ENCODE results near the gene INKA1. TPM values are rescaled to one million over a fixed set of nuclear protein-coding genes. Genes with fewer than 3 reads are reported as not detected.
"Not testable (repeated sequence)": the region's sequence is repeated elsewhere in the genome, so short reads cannot be mapped to it uniquely, and the experiment has no call there.

The INKA1 gene
- 0.81 TPM in 1 of 2 replicates, not detected in the other for total RNA-seq (2014; rRNA removed; shearing (Covaris generic); ENCODE audit: low replicate concordance)

- in situ Hi-C loops (cut with HindIII; ENCODE audit: low pct_unique_long_range_greater_than_20kb, low sequenced_read_pairs), result no loop called here
- DNase-seq (ENCODE audit: low read depth), result peak; percentile 67
Measured at GRCh38 chr3:49802719-49803464, at the start of gene INKA1. Gene INKA1 (plus strand): TSS chr3:49803261. CDS start chr3:49803393, 132 bp downstream.

GRCh38 chr3:49754536-49754935 is 48.5 kb upstream of the INKA1 start:
- in situ Hi-C loops (cut with HindIII; ENCODE audit: low pct_unique_long_range_greater_than_20kb, low sequenced_read_pairs), result no loop called here
- DNase-seq (ENCODE audit: low read depth), result no peak

- DNase-seq (ENCODE audit: low read depth), result no peak
- in situ Hi-C loops (cut with HindIII; ENCODE audit: low pct_unique_long_range_greater_than_20kb, low sequenced_read_pairs), result no loop called here
Measured at GRCh38 chr3:49756036-49756435, 47.0 kb upstream of the INKA1 start.

- in situ Hi-C loops (cut with HindIII; ENCODE audit: low pct_unique_long_range_greater_than_20kb, low sequenced_read_pairs), result no loop called here
- DNase-seq (ENCODE audit: low read depth), result no peak
Measured at GRCh38 chr3:49757197-49757596, 45.9 kb upstream of the INKA1 start.

DNA sequence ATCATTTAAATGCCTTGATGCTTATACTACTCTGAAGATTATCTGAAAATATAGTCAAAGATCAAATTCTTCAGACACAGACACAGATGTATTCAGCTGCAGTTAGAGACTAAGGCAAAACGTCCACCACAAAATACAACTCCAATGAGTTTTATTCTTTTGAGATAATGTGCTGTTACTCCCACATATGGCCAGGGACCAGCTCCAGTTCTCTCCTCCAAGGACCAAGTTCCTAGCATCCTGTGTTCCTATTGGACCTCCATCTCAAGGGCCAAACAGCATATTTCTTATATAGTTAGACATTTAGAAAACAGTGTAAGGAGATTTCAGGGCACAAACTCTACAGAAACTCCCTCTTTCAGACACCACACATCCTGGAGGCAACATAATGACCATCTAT is 43.8 kb upstream of the INKA1 start:
- in situ Hi-C loops (cut with HindIII; ENCODE audit: low pct_unique_long_range_greater_than_20kb, low sequenced_read_pairs), result no loop called here
- DNase-seq (ENCODE audit: low read depth), result no peak

DNA sequence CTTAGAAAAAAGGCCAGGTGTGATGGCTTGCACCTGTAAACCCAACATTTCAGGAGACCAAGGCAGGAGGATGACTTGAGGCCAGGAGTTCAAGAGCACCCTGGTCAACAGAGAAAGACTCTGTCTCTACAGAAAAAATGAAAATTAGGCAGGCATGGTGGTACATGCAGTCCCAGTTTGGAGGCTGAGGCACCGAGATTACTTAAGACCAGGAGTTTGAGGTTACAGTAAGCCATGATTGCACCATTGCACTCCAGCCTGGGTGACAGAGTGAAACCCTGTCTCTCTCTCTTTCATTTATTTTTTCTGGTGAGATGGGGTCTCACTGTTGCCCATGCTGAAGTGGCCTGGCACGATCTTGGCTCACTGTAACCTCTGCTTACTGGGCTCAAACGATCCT is 41.4 kb upstream of the INKA1 start:
- no peak for DNase-seq (ENCODE audit: low read depth)
- in situ Hi-C loops (cut with HindIII; ENCODE audit: low pct_unique_long_range_greater_than_20kb, low sequenced_read_pairs), result no loop called here

DNA sequence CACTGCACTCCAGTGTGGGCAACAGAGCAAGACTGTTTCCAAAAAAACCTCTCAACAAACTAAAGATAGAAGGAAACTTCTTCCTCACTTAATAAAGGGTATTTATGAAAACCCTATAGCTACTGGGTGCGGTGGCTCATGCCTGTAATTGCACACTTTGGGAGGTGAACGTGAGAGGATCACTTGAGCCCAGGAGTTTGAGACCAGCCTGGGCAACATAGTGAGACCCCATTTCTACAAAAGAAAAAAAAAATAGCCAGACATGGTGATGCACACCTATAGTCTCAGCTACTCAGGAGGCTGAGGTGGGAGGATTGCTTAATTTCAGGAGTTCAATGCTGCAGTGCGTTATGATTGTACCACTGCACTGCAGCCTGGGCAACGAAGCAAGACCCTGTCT is 39.1 kb upstream of the INKA1 start:
- DNase-seq (ENCODE audit: low read depth), result no peak
- in situ Hi-C loops (cut with HindIII; ENCODE audit: low pct_unique_long_range_greater_than_20kb, low sequenced_read_pairs), result no loop called here

DNA sequence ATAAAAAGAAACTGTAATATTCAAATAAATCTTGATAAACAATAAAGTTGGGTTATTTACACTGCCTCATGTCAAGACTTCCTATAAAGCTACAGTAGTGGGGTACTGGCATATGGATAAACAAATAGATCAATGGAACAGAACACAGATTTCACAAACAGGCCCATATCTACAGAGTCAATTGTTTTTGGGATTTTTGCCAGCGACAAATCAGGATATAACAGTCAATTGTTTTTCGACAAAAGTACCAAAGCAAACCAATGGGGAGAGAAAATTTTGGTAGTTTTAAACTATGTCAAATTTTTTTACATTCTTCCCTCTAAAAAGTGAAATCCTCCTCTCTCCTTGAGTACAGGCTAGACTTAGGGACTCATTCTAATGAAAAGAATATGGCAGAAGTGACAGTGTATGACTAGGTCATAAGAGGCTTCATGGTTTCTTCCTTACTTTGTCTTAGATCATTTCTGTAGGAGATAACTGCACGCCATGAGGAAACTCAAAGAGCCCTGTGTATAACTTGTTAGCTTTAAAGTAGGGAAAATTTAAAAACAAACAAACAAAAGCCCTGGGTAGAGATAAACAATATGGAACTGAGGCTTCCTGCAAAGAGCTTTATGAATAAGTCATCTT is 33.7 kb upstream of the INKA1 start:
- no peak for DNase-seq (ENCODE audit: low read depth)
- in situ Hi-C loops (cut with HindIII; ENCODE audit: low pct_unique_long_range_greater_than_20kb, low sequenced_read_pairs), result no loop called here

DNA sequence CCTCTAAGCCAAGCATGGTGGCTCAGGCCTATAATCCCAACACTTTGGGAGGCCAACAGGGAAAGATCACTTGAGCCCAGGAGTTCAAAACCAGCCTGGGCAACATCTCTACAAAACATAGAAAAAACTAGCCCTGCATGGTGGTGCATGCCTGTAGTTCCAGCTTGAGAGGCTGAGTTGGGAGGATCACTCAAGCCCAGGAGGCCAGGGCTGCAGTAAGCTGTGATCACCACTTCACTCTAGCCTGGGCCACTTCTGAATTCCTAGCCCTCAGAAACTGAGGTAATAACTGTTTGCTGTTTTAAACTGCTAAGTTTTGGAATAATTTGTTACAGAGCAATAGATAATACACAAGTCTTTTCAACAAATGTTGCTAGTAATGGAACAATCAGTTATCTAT is 33.1 kb upstream of the INKA1 start:
- in situ Hi-C loops (cut with HindIII; ENCODE audit: low pct_unique_long_range_greater_than_20kb, low sequenced_read_pairs), result no loop called here
- no peak for DNase-seq (ENCODE audit: low read depth)

GRCh38 chr3:49771340-49771938 is 31.6 kb upstream of the INKA1 start:
- in situ Hi-C loops (cut with HindIII; ENCODE audit: low pct_unique_long_range_greater_than_20kb, low sequenced_read_pairs), result no loop called here
- DNase-seq (ENCODE audit: low read depth), result no peak

DNA sequence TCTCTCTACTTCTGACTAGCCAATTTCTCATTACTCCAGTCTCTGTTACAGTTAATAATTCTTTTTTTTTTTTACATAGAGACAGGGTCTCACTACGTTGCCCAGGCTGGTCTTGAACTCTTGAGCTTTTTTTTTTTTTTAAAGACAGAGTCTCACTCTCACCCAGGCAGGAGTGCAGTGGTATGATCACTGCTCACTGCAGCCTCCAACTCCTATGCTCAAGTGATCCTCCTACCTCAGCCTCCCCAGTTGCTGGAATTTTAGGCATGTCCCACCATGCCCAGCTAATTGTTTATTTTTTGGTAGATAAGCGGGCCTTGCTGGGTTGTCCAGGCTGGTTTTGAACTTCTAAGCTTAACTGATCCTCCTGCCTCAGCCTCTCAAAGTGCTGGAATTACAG is 30.4 kb upstream of the INKA1 start:
- DNase-seq (ENCODE audit: low read depth), result no peak
- in situ Hi-C loops (cut with HindIII; ENCODE audit: low pct_unique_long_range_greater_than_20kb, low sequenced_read_pairs), result no loop called here

DNA sequence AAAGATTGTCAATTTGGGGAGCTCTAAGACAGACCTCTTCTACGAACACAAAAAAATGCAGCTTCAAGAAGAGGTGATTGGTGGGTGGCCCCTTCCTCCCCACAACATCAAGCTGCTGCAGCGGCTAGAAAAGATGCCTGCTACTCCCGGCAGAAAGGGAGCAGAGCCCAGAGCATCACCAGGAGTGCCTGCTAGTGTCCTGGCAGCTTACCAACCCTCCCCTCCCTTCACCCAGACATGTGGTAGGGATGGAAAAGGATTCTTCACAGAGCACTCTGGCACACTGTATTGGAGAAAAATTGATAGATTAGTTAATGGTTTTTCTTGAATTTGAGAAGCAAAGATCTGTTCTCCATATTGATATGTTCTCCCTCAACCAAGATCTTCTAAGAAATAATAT is 27.5 kb upstream of the INKA1 start:
- in situ Hi-C loops (cut with HindIII; ENCODE audit: low pct_unique_long_range_greater_than_20kb, low sequenced_read_pairs), result no loop called here
- DNase-seq (ENCODE audit: low read depth), result no peak

DNA sequence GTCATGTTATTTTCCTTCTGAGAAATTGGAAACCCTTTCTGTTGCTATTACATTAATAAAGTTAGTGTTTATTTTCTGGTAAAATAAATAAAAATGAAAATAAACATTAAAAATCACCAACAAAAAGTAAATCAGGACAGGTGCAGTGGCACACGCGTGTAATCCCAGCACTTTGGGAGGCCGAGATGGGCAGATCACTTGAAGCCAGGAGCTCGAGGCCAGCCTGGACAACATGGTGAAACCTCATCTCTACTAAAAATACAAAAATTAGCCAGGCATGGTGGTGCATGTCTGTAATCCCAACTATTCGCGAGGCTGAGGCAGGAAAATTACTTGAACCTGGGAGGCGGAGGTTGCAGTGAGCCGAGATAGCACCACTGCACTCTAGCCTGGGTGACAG is 27.0 kb upstream of the INKA1 start:
- DNase-seq (ENCODE audit: low read depth); in situ Hi-C loops (cut with HindIII; ENCODE audit: low pct_unique_long_range_greater_than_20kb, low sequenced_read_pairs): not testable (repeated sequence)

DNA sequence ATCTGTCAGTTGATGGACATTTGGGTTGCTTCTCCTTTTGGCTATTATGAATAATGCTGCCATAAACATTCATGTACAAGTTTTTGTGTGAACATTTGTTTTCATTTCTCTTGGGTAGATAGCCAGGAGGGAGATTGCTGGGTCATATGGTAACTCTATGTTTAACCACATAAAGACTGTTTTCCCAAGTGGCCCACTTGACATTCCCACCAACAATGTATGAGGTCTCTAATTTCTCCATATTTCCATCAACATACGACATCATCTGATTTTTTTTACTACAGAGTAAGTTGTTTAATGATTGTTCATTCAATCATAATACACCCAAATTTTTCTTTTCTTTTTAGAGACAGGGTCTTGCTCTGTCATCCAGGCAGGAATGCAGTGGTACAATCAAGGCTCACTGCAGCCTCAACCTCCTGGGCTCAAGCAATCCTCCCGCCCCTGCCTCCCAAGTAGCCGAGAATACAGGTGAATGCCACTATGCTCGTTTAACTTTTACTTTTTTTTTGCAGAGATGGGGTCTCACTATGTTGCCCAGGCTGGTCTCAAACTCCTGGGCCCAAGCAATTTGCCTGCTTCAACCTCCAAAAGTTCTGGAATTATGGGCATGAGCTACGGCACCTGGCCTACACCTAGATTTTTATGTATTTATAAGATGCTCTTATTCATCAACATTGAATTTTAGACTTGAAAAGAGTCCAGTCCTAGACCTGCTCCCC is 23.5 kb upstream of the INKA1 start:
- no peak for DNase-seq (ENCODE audit: low read depth)
- in situ Hi-C loops (cut with HindIII; ENCODE audit: low pct_unique_long_range_greater_than_20kb, low sequenced_read_pairs), result no loop called here

DNA sequence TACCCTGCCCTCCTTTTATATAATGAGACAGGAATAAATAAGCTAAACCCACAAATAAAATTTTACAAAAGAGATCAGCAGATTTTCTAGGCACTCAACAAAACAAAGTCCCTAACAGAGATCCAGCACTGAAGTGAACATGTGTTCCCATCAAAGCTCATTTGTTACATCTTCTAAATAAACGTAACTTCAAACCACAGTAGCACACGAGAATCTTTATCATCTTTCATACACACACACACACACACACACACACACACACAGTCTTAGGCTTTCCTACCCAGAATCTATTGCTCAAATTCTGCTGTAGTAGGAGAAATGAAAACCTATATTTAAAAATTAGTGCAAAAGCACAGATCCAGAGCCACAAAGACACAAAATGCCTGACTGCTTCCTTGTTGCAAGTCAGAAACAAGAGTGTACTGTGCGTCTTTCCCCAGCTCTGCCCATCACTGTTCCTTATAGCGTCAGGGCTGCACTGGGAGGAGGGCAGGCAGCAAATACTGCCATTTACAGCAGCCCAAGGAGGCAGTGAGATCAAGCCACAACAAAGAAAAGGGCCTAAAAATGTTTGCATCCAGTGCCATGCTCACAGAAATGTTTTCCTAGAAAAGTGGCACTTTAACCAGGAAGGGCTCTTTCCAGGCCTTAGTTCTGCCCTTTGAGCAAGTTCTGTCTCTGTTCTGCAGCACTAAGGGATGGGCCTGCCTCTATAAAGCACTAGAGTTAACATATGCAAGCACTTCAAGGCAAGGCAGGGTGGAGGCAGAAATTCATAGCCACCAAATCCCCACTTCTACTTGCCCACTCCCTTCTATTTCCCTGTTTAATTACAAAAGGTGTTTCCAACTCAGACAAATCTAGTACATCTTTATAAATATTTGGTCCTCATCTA is 22.7 kb upstream of the INKA1 start:
- no peak for DNase-seq (ENCODE audit: low read depth)
- in situ Hi-C loops (cut with HindIII; ENCODE audit: low pct_unique_long_range_greater_than_20kb, low sequenced_read_pairs), result no loop called here

GRCh38 chr3:49780975-49781365 is 22.1 kb upstream of the INKA1 start:
- DNase-seq (ENCODE audit: low read depth); in situ Hi-C loops (cut with HindIII; ENCODE audit: low pct_unique_long_range_greater_than_20kb, low sequenced_read_pairs): not testable (repeated sequence)

- in situ Hi-C loops (cut with HindIII; ENCODE audit: low pct_unique_long_range_greater_than_20kb, low sequenced_read_pairs), result no loop called here
- DNase-seq (ENCODE audit: low read depth), result no peak
Measured at GRCh38 chr3:49781415-49782199, 21.5 kb upstream of the INKA1 start.

Data from Caki2 (cell line).